Adrenal gland (tissue), 12 donors: ENCODE data around the gene SEC14L3. TPM values are rescaled to one million over a fixed set of nuclear protein-coding genes. Genes with fewer than 3 reads are reported as not detected.
"Not testable (repeated sequence)": the region's sequence is repeated elsewhere in the genome, so short reads cannot be mapped to it uniquely, and the experiment has no call there.

ENCODE experiments used
- DNase-seq, 7 donors: peaks; one replicate each; pipeline ENCODE4 v3.0.0-alpha.2; 2019 to 2020
- H3K27ac ChIP-seq, 5 donors: fragments of 200-600 bp; sonication (generic) in 4 of 5; 1 replicate in 3 of 5; 2 replicates in 2 of 5; pipeline versions ENCODE4 v1.5.1 to v1.8.0; 2016 to 2020; ENCODE audit warnings: mild to moderate bottlenecking in 1 of 5
- H3K27me3 ChIP-seq: fragments of 200-600 bp; 2 replicates; pipeline ENCODE4 v1.8.0; 2021
- H3K36me3 ChIP-seq, 2 donors: fragments of 200-600 bp; replicated peaks in 1 of 2; 1 replicate in 1 of 2; 2 replicates in 1 of 2; pipeline versions ENCODE4 v1.5.1 to v1.8.0; 2018 to 2022
- H3K4me1 ChIP-seq, 2 donors: fragments of 200-600 bp; replicated peaks in 1 of 2; 1 replicate in 1 of 2; 2 replicates in 1 of 2; pipeline versions ENCODE4 v1.5.1 to v1.8.0; 2018 to 2021
- H3K4me3 ChIP-seq, 4 donors: fragments of 200-600 bp; sonication (generic) in 3 of 4; one replicate each; pipeline ENCODE4 v1.5.1; 2016 to 2018
- H3K9me3 ChIP-seq, 3 donors: fragments of 200-600 bp; sonication (generic) in 1 of 3; replicated peaks in 1 of 3; 1 replicate in 2 of 3; 2 replicates in 1 of 3; pipeline versions ENCODE4 v1.5.1 to v1.8.0; 2016 to 2021
- POLR2A ChIP-seq, 2 donors: fragments of 450-650 bp; IDR thresholded peaks; one replicate each; pipeline ENCODE4 v1.6.1; 2017; ENCODE audit warnings: antibody characterized with exemption in 2 of 2, mild to moderate bottlenecking in 2 of 2, moderate library complexity in 1 of 2
- WGBS, 4 donors: extraction: QIAGEN DNeasy Blood & Tissue Kit in 2 of 4; methylation state at CpG; one replicate each; pipeline versions ENCODE4 v1.1.5 to v1.1.7; 2013 to 2017; 5-methylcytosine and 5-hydroxymethylcytosine counted together
- intact Hi-C, 2 donors: fragments of 100-400 bp; cut with DNase I; formaldehyde crosslinking; loops; one replicate each; pipeline versions ENCODE4 v1.14.1 to v1.15.0; 2022 to 2023
- polyA plus RNA-seq, 3 donors: library from polyadenylated mRNA; stranded (reverse); fragments of 200-250 nt in 2 of 3; fragments of 350-450 nt in 1 of 3; fragmentation: Illumina TruSeq in 1 of 3; extraction: RNeasy Lipid Tissue Mini Kit (QIAGEN cat#74804) in 1 of 3; gene quantifications; one replicate each; pipeline ENCODE4 v1.2.3, GENCODE V29; 2013 to 2014
- total RNA-seq, 9 donors: library from RNA; depleted of rRNA in 4 of 9; stranded (reverse); fragments of >200 nt in 4 of 9; fragments of 120-200 nt in 1 of 9; fragmentation: NEBNext Ultra II Directional in 1 of 9; extraction: Animal tissue kit (Norgen Biotek cat#: 25700) in 1 of 9; gene quantifications; one replicate each; pipeline versions ENCODE4 v1.1.0 to v1.2.4, GENCODE V29; 2013 to 2023
- TF ChIP-seq, protein P1 (sequence below), 6 experiments: fragments of 450-650 bp in 4 of 6; fragments of 200-600 bp in 2 of 6; sonication (generic) in 1 of 6; IDR thresholded peaks; 1 replicate in 5 of 6; 2 replicates in 1 of 6; pipeline versions ENCODE4 v1.5.1 to v1.8.0; 2016 to 2021; ENCODE audit warnings: antibody characterized with exemption in 6 of 6, mild to moderate bottlenecking in 2 of 6, moderate library complexity in 1 of 6
- donor health status: healthy with polysubstance abuse.
- donor health status: Bipolar disorder and iron deficiency.
- donor health status: DM: yes; HTN: yes; CAD: no.
- donor health status: DM: no; HTN: no; CAD: no.
- donor health status: DM: no; HTN: no; CAD: no.
- donor health status: DM: yes; HTN: yes; CAD: no.

The SEC14L3 gene
- total and polyA plus RNA-seq, 12 donors = 0.27 TPM; not detected in 11

DNA sequence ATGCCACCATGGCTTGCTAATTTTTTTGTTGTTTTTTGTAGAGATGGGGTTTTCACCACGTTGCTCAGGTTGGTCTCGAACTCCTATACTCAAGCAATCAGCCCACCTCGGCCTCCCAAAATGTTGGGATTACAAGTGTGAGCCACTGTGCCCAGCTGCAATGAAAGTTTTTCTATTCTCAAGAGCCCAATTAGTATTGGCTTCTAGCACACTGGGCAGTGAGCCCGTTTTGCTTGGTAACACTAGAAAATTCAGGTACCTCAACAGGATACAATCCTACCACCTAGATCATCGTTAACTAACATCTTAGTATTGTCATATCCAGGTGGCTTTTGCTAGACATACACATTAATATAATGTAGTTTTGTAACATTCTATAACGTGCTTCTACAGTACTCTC, 19.0 kb downstream of the SEC14L3 start:
- Histone ChIP-seq H3K27ac (no peak overlapping the region), H3K4me3 (no peak overlapping the region), H3K36me3 (no peaks in the 10 kb centered on the region), H3K4me1 (no peaks in the 10 kb centered on the region), H3K27me3 (no peaks in the 10 kb centered on the region), H3K9me3 (no peaks in the 10 kb centered on the region)
- no peak for TF ChIP-seq POLR2A (IDR thresholded peaks at IDR 0.05)
- TF ChIP-seq, protein P1, sequence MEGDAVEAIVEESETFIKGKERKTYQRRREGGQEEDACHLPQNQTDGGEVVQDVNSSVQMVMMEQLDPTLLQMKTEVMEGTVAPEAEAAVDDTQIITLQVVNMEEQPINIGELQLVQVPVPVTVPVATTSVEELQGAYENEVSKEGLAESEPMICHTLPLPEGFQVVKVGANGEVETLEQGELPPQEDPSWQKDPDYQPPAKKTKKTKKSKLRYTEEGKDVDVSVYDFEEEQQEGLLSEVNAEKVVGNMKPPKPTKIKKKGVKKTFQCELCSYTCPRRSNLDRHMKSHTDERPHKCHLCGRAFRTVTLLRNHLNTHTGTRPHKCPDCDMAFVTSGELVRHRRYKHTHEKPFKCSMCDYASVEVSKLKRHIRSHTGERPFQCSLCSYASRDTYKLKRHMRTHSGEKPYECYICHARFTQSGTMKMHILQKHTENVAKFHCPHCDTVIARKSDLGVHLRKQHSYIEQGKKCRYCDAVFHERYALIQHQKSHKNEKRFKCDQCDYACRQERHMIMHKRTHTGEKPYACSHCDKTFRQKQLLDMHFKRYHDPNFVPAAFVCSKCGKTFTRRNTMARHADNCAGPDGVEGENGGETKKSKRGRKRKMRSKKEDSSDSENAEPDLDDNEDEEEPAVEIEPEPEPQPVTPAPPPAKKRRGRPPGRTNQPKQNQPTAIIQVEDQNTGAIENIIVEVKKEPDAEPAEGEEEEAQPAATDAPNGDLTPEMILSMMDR (IDR thresholded peaks at IDR 0.05) = no peak
- intact Hi-C loops = no loop called here
- no peak for DNase-seq
- 82 to 89% (median 83%) methylated on average over 6 of the region's 6 CpGs for WGBS, 4 donors

- WGBS, 4 donors = 55 to 67% (median 62%) methylated on average over 9 of the region's 9 CpGs
- H3K36me3 ChIP-seq, H3K9me3 ChIP-seq, H3K4me1 ChIP-seq, H3K27ac ChIP-seq, H3K27me3 ChIP-seq, DNase-seq, H3K4me3 ChIP-seq, intact Hi-C loops: not testable (repeated sequence)
Observed at GRCh38 chr22:30451488-30451887, 20.3 kb downstream of the SEC14L3 start.

GRCh38 chr22:30447656-30448055, 24.2 kb downstream of the SEC14L3 start:
- DNase-seq = no peak
- no peaks in the 10 kb centered on the region for H3K9me3 ChIP-seq
- H3K4me1 ChIP-seq = peaks cover 9 to 13% of the 10 kb centered on the region in 2 donors
- H3K27ac ChIP-seq = no peak overlapping the region
- no peaks in the 10 kb centered on the region for H3K36me3 ChIP-seq
- intact Hi-C loops = loop anchor here in 1 of 2 donors (5.0 kb wide), 1 partner anchor 40 kb away; no protein-coding TSS in a partner anchor
- WGBS, 4 donors = 91 to 99% (median 94%) methylated on average over 3 of the region's 3 CpGs
- TF ChIP-seq POLR2A (IDR thresholded peaks at IDR 0.05) = no peak
- TF ChIP-seq, protein P1 (IDR thresholded peaks at IDR 0.05) = no peak
- H3K27me3 ChIP-seq = no peaks in the 10 kb centered on the region
- H3K4me3 ChIP-seq = no peak overlapping the region

DNA sequence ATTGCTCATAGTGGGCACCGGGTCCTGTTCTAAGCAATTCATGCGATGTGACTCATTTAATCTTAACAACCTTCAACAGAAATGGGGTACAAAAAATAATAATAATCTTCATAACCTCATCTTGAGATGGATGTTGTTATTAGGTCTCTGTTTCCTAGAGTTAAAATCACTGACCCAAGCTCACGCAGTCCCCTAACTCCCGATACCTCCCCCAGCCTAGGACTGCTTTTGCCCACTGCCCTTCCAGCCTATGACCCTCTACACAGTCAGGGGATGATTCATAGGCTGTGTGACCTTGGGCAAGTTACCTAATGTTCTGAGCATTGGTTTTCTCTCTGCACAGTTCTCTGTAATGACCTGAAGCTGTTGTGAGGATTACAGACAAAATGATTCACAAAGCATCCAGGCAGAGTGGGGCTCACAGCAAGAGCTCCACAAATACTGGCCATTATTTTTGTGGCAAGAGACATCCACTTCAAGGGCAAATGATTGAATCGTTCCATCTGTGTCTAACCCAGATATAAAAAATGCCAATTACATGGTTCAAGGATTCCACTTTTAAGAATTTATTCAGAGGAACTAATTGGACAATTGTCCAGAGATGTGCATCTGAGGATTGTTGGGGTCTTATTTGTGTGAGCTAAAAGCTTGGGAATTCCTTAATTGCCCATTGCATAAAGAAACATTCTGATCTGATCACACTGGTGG, 26.2 kb downstream of the SEC14L3 start:
- Histone ChIP-seq H3K4me3 (no peak overlapping the region), H3K9me3 (no peaks in the 10 kb centered on the region), H3K27ac (peak overlapping the region in 3 of 5 donors; percentile 28 to 76 (median 69)), H3K36me3 (no peaks in the 10 kb centered on the region), H3K27me3 (no peaks in the 10 kb centered on the region), H3K4me1 (peaks cover 9 to 13% of the 10 kb centered on the region in 2 donors)
- 27 to 33% (median 29%) methylated on average over 5 of the region's 5 CpGs for WGBS, 4 donors
- intact Hi-C loops = loop anchor here in 1 of 2 donors (5.0 kb wide), 1 partner anchor 42 kb away; no protein-coding TSS in a partner anchor
- DNase-seq = peak; percentile 58 to 85 (median 77)
- peak in 1 of 2 donors; percentile 33 for TF ChIP-seq POLR2A (IDR thresholded peaks at IDR 0.05)
- TF ChIP-seq, protein P1 (IDR thresholded peaks at IDR 0.05) = peak in 2 of 6 experiments; percentile 7 to 20
